GM04503 (cell line): ENCODE data around the gene SLC24A3.

Experiments
- DNase-seq: peaks from one replicate; pipeline ENCODE4 v3.0.0-alpha.2; 2012; ENCODE audit warnings: low read depth

SLC24A3 gene

DNA sequence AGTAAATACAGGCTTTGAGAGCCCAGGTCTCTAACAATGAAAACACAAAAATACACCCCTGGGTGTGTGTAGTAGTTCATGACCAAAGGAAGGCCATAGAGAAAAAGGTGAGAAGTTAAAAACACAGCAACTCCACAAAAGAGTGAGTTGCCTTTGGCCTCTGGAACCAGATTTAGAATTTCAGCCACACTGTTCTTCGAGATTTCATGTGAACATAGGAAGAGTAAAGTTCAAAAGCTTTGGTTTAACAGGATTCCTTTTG, 502.1 kb downstream of the SLC24A3 start:
- no peak for DNase-seq

DNA sequence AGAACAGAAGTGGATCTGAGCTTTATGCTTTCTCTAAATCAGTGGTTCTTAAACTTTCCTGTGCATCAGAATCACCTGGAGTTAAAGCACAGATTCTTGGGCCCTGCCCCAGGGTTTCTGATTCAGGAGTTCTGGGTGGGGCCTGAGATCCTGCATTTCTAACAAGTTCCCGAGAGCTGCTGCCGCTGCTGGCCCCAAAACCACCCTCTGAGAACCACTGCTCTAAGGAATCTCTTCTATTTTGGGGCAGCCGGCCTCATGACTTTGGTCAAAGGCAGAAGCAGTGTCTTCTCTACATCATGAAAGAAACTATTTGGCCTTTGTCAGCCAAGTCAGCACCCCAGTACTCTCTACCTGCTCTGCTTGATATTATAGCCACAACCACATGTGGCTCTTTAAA, 503.5 kb downstream of the SLC24A3 start:
- no peak for DNase-seq

DNA sequence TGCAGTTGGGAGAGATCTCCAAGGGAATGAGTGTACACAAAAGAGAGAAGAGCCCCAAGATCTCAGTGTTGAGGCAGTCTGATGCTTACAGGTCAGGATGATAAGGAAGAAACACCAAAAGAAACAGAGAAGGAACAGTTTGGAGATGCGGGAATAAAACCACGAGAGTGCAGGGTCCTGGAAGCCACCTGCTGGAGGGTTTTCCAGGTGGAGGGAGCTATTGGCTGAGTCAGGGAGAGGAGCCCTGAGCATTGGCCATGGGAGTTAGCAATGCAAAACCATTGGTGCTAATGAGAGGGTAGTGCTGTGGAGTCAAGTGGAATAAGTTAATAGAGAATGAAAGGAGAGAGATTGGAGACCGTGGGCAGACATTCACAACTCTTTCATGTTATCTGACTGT, 506.4 kb downstream of the SLC24A3 start:
- DNase-seq, result no peak

DNA sequence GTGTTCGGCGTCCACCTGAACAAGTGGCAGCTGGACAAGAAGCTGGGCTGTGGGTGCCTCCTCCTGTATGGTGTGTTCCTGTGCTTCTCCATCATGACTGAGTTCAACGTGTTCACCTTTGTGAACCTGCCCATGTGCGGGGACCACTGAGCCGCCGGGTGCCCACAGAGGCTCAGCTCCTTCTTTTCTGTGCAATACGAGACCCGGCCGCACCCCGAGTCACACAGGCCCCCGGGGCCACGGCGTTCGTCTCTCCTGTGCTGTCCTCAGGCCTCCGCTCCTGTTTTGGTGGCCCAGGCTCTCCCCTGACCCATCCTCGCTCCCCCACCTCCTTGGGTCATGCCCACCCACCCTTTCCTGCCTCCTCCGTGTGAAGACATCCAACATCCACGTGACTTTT, 508.5 kb downstream of the SLC24A3 start:
- DNase-seq, result no peak

DNA sequence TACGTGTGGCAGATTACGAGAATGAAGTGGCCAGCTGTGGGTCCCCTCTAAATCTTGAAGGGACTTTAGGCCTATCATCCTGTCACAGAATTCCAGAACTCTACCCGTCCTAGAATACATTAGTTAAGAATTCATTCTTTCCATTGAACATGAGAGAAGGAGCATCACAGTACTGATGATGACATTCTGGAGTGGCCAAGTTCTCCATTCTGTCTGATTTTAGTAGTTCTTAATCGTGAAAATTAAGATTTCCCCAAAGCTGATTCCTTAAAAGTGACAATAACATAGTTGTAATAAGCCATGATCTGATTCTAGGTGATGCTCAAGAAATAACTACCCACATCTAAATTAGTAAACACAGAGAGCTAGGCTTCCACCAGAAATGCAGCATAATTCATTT, 510.6 kb downstream of the SLC24A3 start:
- DNase-seq, result no peak

DNA sequence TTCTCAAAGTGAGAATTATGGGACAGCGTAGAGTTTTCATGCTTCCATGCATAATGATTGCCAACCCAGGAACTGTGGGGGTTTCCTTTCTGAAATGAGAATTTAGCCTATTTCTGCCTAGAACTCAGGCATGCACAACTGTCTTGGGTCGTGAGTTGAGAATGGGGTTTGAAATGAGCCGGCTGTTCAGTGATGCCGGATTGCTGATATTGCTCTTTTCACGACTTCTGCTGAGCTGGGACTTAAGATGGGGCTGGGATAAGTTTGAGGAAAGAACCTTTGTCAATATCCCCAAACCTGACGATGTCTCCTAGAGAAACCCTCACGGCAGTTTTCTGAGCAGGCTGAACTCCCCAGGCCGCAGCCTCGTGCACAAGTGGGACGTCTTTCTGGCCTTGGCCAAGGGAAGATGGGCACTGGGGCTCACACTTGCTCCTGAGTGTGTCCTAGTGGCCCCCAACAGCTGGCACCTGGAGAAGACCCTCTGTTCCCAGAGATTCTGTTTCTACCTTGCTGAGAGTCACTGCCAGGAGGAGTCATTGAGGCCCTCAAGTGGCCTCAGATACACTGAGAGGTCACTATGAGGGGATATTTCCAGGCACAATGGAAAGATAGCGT, 511.5 kb downstream of the SLC24A3 start:
- no peak for DNase-seq

DNA sequence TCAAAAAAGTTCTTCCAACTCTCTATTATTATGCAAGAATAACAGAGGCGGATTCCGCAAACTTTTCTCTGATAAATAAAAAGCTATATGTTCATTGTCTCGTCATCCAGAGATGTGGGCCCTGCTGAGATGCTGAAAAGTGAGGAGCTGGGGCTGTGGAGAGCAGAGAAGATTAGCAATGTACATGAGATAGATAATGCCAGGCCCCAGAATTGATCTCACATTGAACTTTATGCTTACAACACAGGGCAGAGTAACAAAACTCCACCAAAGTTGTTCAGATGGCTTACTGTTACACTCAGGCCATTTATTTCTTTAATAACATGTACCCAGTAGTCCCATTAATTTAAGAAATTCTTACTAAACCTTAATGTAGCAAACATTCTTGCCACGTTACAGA, 512.9 kb downstream of the SLC24A3 start:
- no peak for DNase-seq

DNA sequence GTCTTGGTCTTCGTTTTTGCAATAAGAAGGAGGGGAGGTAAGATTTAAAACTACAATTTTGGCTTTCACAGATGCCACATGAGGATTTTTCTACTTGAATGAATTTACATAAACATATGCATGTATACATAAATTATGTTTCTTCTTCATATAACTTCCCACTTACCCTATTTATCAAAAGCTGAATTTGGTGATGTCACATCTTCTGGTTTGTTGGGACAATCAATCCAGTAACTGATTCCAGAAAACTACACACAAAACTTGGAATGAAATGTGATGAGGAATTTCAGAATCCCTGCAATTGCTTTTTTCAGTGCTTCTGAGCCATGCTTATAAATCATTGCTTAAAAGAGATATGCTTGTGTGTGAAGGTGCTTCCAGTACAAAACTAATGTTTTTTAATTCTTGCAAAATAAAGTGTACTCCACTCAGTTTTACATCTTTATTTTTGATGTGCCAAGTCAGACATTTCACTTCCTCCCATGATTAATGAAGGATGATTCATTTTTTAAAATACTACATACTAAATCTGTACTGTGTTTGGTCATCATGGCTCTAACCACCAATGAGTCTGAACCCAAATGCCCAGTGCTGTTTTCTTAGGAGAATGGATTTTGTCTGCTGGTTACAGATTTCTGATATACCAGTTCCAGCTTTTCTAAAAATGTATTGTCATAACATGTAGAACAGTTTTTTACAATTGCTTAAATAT, 513.5 kb downstream of the SLC24A3 start:
- DNase-seq, result peak; percentile 15

DNA sequence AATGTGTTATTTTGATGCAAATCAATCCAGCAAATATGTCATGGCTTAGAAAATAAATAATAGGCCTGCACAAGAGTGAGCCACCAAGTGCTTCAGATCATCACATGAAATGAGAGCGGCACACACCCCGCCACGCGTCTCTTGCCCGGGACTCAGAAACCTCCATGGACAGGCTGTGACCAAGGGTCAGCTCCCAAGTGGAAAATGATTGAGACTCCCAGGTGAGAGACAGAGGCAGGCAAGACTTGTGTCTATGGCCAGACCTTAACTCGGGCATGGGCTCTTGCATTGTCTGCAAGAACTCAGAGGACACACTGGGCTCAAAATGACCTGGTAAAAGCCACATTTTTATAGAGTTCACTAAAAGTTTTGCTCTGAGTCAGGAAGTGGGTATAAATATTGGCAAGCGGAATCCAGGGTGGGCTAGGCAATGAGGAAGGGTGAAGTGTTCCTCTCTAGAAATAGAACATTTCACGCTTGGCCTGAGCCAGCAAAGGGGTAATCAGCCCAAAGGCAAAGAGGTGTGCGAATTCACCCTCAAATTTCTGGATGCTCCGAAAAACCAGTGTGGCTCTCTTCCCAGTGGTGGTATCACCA, 514.9 kb downstream of the SLC24A3 start:
- no peak for DNase-seq

DNA sequence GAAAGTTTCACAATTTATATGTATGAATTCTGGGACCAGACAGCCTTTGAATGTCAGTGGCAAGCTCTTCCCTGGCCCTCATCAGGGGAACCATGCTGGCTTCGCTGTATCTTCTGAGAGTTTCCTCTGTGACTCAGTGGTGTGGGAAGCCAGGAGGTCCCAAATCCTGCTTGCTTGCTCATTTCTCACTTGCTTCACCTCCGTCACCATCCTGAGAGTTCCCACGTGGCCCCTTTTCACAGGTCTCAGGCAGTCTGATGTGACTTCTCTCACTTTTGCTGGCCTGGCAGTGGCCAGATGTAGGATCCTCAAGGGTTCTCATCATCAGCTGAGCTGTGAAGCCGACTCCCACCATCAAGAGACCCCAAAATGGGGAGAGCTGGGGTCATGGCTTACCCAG, 517.2 kb downstream of the SLC24A3 start:
- DNase-seq, result no peak

DNA sequence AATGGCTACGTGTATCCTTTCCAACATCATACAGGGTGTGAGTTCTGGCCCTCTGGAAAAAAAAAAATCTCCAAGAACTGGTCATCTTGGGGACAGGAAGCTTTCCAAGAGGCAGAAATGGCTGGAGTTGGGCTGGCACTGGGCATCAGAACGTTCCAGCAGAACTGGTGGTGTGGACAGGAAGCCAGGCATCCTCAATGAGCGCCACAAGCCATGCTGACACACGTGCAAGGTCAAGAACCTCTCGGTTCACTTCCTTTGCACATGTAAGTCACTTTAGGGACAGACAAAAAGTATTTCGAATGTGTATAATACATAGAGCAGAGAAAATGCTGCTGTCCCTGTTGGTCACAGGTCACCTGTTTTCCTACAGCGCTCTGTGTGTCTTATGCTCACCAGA, 518.3 kb downstream of the SLC24A3 start:
- DNase-seq, result no peak

DNA sequence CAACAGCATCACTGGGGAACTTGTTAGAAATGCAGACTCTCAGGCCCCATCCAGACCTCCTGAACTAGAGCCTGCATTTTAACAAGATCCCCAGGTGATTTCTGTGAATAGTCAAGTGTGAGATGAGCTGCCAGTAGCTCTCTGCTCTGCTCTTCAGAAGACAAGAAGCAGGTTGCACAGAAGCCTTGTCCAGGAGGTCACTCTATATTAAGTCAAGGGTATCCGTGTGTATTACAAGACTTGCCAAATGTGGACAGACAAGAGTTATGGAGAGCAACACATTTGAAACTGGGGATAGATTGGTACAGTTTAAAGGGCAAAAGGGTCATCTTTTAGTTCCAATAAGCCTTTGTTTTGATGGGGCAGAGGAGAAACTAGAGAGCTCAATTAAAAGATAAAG, 522.4 kb downstream of the SLC24A3 start:
- DNase-seq, result no peak

DNA sequence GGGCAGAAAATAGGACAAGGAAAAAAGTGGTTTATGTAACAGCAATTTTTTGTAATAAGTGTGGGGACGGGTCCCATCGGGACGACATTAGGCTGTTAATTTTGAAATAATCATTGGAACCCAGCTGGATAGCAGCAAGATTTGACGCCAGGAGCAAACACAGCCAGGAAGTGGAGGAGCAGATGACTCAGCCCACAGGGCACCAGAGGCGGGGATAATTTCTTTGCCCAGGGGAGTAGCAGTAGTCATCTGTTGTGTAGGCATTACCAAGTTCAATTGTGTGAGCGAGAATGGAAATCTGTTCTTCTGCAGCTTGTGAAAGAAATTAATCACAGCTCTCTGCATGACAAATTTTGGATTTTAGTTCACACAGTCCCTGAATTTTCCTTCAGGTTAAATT, 523.0 kb downstream of the SLC24A3 start:
- no peak for DNase-seq

DNA sequence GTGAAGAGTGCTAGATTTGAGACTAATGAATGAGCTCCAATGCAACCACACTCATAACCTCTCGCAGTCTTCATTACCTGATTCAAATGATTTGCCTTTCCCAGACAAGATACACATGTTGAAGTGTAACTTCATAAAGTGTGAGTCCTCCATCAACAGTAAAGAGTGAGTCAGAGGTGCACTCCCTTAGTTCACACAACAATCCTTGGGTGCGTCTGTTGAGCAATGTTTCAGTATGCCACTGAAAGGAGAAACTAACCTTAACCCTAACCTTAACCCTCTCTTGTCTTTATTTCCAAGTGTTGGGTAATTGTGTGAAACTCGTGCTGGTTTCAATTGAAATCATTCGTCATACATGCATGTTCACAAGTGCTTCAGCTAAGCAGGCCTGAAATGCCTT, 524.6 kb downstream of the SLC24A3 start:
- no peak for DNase-seq

DNA sequence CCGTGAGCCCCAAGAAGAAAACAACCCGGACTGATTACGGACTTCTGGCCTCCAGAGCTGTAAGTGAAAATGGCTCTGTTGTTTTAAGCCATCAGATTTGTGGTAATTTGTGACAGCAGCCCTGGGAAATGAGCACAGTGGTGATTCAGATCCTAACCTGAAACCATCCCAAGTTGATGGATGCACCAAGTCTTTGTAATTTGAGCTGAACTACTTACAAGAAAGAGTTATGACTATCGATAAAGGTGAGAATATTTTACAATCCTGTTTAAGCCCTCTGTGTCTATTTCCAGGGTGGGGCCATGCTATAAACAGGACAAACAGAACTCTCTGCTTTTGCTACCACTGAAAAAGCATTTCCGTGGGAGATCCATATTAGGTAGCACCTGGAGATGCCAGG, 526.5 kb downstream of the SLC24A3 start:
- DNase-seq, result no peak

DNA sequence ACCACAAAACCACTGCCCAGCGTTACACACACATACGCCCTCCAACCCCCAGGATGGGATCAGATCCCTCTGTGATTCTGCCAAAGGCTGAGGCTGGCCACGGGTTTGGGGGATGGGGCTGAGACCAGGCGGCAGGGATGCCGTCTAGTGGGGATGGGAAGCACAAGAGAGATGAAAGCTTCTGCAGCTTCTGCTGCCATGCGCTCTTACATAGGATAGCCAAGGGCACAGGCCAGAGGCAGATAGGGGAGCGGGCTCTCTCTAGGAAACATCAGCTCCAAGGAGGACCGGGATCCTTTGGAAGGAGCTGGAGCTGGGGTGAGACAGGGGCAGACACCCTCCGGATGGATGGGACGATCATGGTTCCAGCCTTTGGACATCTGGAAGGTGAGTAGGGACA, 526.9 kb downstream of the SLC24A3 start:
- DNase-seq, result no peak

DNA sequence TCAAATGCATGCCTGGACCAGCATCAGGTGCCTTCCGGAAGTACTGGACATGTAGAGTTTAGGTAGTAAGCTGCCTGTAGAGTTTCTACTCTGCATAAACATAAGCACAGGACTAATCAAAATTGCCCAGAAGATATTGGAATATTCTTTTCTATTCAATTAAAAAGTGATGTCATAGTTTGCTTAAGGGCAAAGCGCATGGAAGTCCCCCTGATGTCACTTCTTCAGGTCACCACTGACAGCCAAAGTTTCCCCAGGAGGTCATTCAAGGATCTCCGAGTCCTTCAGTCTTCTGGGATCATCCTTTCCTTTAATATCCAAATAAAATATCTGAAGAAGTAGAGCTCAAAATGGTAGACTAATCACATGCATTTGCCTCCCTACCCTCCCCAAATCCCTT, 528.1 kb downstream of the SLC24A3 start:
- no peak for DNase-seq

DNA sequence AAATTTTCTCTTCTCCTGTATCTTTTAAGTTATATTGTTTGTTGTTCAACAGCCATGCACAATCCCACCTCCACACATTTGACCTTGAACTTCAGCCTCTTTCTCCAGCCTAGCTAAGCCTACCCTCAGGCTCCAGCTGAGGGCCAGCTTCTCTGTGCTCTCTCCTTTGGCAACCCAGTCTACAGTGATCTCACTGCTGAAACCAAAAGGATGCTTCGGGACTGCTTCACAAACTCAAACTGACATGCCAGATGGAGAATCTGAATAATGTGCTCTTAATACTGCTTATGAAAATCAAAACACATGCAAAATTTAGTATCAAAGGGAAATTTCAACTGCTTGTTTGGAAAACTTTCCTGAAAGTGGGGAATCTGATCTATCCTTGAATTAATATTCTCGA, 529.5 kb downstream of the SLC24A3 start:
- no peak for DNase-seq

DNA sequence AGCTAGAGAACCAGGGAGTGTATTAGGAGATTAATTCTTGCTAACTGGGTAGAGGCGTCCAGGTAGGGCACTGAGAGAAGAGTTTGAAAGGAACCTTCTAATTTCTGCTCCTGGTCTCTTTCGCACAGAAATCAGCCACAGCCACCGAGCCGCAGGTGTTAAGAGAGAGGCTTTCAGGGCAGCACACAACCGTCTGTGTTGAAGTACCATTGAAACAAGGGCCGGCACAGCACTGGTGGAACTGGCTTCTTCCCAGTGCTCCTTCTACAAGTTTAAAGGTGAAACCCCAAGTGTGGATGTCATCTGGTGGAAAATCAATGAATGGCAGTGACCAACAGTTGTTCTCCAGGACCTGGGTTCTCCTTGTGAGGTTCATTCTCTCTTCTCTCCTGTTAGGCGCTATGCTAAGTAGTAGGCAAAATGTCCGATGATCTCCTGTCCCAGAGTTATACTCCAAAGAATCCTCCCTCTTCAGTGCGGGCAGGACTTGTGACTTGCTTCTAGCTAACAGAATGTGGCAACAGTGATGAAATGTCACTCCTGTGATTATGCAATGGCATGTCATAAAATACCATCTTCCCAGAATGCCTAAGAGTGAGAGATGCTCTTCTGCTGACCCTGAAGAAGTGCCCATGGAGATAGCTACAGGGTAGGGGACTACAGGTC, 530.7 kb downstream of the SLC24A3 start:
- DNase-seq, result no peak

DNA sequence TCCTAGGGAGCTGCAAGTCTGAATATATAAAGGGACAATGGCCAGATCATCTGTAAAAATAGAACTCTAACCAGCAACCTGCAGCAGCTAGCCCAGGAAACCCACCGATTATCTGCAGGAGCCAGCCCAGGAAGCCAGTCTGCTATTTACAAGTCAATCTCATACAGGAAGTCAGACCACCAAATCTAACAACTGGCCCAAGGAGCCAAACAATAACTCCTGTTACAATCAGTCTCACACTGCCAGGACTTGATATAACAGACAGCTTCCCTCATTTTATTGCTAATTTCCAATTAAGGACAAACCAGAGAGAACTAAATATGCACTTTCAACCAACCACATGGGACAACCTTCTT, 531.2 kb downstream of the SLC24A3 start:
- no peak for DNase-seq

DNA sequence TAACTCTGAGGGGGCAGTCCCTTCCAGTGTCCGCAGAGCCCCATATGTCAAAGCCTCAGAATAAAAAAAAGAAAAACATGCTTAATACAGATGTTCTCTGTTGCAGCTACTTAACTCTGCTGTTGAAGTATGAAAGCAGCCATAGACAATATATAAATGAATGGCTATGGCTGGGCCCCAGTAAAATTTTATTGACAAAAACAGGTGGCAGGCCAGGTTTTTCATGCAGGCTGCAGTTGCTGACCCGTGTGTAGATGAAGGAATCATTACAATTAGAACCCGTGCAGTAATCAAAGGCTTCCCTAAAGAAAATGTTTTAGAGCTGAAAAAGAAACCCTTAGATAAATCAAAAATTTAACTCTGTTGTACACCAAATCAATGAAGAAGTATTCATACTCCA, 532.7 kb downstream of the SLC24A3 start:
- no peak for DNase-seq

DNA sequence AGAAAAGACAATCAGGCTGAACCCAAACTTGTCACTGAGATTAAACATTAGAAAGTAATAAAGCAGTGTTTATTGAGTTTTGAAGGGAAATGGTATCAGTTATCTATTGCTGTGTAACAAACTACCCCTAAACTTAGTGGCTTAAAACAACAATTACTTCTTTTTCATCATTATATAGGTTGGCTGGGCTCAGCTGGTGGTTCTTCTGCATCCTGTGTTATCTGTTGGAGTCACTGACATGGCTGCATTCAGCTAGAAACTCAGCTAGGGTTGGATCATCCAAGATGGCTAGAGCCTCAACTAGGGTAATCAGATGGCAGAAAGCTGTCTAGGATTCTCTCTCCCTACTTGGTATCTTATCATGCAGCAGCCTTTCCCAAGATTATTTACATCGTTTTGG, 533.1 kb downstream of the SLC24A3 start:
- DNase-seq, result no peak

DNA sequence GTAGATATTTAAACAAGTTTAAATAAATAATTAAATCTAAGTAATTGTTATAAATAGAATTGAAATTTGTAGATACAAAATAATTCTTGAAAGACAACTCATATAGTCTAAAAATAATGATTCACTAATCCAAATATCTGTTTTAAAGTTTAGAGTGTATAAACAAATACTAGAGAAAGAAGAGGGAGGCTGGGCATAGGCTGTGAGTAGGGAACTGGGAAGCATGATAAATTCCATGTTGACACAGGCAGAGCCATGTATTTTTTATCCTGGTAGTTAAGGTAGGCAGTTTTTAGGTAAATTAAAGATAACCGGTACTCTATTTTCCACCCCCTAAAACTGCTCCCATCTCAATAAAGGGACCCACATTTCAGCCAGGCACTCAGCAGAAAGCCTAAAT, 534.0 kb downstream of the SLC24A3 start:
- no peak for DNase-seq

DNA sequence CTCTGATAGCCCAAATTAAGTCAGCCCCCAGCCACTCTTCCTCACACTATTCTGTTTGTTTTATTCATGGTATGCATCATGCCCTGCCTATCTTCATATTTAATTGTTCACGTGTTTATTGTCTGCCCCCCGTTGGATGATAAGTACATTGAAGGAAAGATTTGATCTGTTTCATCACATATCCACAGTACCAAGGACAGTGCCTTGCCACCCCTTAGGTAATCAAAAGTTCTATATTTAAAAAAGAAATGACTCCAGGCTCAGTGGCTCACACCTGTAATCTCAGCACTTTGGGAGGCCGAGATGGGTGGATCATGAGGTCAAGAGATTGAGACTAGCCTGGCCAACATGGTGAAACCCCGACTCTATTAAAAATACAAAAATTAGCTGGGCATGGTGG, 535.5 kb downstream of the SLC24A3 start:
- DNase-seq, result no peak
